ENCODE results near the gene ABCA9. TPM values are rescaled to one million over a fixed set of nuclear protein-coding genes. Genes with fewer than 3 reads are reported as not detected.

Gene ABCA9
- total RNA-seq, 1 donor from 2014 or later: 0.14 TPM

GRCh38 chr17:69064476-69064875, 3.7 kb upstream of the ABCA9 start:
- no peak for TF ChIP-seq CTCF (IDR thresholded peaks at IDR 0.05; ENCODE audit: unreplicated experiment)
- DNase-seq (ENCODE audit: low spot score, unreplicated experiment): no peak
- Mint-ChIP-seq H3K27ac (no peak overlapping the region), H3K4me3 (ENCODE audit: low read depth) (no peak overlapping the region), H3K36me3 (ENCODE audit: insufficient read depth) (no peaks in the 10 kb centered on the region), H3K9me3 (ENCODE audit: low read depth) (no peaks in the 10 kb centered on the region), H3K4me1 (ENCODE audit: low read depth) (peaks cover 12% of the 10 kb centered on the region), H3K27me3 (no peaks in the 10 kb centered on the region)

- no peak for TF ChIP-seq CTCF (IDR thresholded peaks at IDR 0.05; ENCODE audit: unreplicated experiment)
- Mint-ChIP-seq H3K27ac (no peak overlapping the region), H3K36me3 (ENCODE audit: insufficient read depth) (no peaks in the 10 kb centered on the region), H3K4me1 (ENCODE audit: low read depth) (peaks cover 7% of the 10 kb centered on the region), H3K27me3 (no peaks in the 10 kb centered on the region), H3K4me3 (ENCODE audit: low read depth) (no peak overlapping the region), H3K9me3 (ENCODE audit: low read depth) (peaks cover 3% of the 10 kb centered on the region)
- no peak for DNase-seq (ENCODE audit: low spot score, unreplicated experiment)
Measured at GRCh38 chr17:69064001-69064400, 3.3 kb upstream of the ABCA9 start.

GRCh38 chr17:69062860-69063581, 2.3 kb upstream of the ABCA9 start:
- H3K9me3 Mint-ChIP-seq (ENCODE audit: low read depth): peaks cover 6% of the 10 kb centered on the region
- H3K4me1 Mint-ChIP-seq (ENCODE audit: low read depth): no peaks in the 10 kb centered on the region
- H3K27me3 Mint-ChIP-seq: no peaks in the 10 kb centered on the region
- H3K36me3 Mint-ChIP-seq (ENCODE audit: insufficient read depth): no peaks in the 10 kb centered on the region
- H3K27ac Mint-ChIP-seq: no peak overlapping the region
- no peak for TF ChIP-seq CTCF (IDR thresholded peaks at IDR 0.05; ENCODE audit: unreplicated experiment)
- no peak for DNase-seq (ENCODE audit: low spot score, unreplicated experiment)
- no peak overlapping the region for H3K4me3 Mint-ChIP-seq (ENCODE audit: low read depth)

- DNase-seq (ENCODE audit: low spot score, unreplicated experiment): no peak
- Mint-ChIP-seq H3K27ac (no peak overlapping the region), H3K27me3 (no peaks in the 10 kb centered on the region), H3K4me3 (ENCODE audit: low read depth) (no peak overlapping the region), H3K4me1 (ENCODE audit: low read depth) (no peaks in the 10 kb centered on the region), H3K9me3 (ENCODE audit: low read depth) (peaks cover 15% of the 10 kb centered on the region), H3K36me3 (ENCODE audit: insufficient read depth) (peaks cover 1% of the 10 kb centered on the region)
- no peak for TF ChIP-seq CTCF (IDR thresholded peaks at IDR 0.05; ENCODE audit: unreplicated experiment)
Measured at GRCh38 chr17:69061721-69062556, 1.2 kb upstream of the ABCA9 start.

GRCh38 chr17:69059458-69060175, 1.1 kb downstream of the ABCA9 start:
- peaks cover 31% of the 10 kb centered on the region for H3K9me3 Mint-ChIP-seq (ENCODE audit: low read depth)
- DNase-seq (ENCODE audit: low spot score, unreplicated experiment): no peak
- no peak overlapping the region for H3K4me3 Mint-ChIP-seq (ENCODE audit: low read depth)
- H3K27me3 Mint-ChIP-seq: no peaks in the 10 kb centered on the region
- no peak overlapping the region for H3K27ac Mint-ChIP-seq
- peaks cover 9% of the 10 kb centered on the region for H3K36me3 Mint-ChIP-seq (ENCODE audit: insufficient read depth)
- TF ChIP-seq CTCF (IDR thresholded peaks at IDR 0.05; ENCODE audit: unreplicated experiment): no peak
- H3K4me1 Mint-ChIP-seq (ENCODE audit: low read depth): no peaks in the 10 kb centered on the region
